HG03342 (cell line): Measurements from ENCODE around the gene GBP3.
"Not testable (repeated sequence)": the region's sequence is repeated elsewhere in the genome, so short reads cannot be mapped to it uniquely, and the experiment has no call there.

Source experiments
- ATAC-seq: cut with Tn5 transposase; IDR thresholded peaks from one replicate; pipeline ENCODE4 v1.9.1; 2021; ENCODE audit warnings: mild to moderate bottlenecking, moderate library complexity; ENCODE audit not compliant: unreplicated experiment

Gene GBP3

GRCh38 chr1:89041119-89041641 lies 18.5 kb upstream of the GBP3 start:
- ATAC-seq: peak; percentile 94

GRCh38 chr1:89040315-89040626 lies 17.6 kb upstream of the GBP3 start:
- ATAC-seq: no peak

- no peak for ATAC-seq
These were observed 14.5 kb upstream of the GBP3 start for GRCh38 chr1:89037186-89037585.

DNA sequence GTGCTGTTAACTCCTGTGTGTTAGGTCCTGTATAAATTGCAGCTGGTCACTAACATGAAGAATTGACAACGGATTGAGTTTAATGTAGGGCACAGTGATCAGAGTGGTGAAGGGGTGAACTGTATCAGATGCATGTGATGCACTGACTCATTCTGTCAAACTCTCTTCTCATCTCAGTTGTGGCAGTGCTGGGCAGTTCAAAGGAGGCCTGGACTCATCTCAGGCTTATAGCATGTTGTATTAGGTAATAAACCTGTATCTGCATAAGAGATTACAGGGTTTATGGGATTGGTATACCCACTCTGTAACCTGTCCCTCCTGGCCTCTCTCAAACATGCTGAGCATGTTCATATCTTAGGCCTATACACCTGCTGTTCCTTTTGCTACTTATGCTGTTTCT lies 12.4 kb upstream of the GBP3 start:
- ATAC-seq: no peak

DNA sequence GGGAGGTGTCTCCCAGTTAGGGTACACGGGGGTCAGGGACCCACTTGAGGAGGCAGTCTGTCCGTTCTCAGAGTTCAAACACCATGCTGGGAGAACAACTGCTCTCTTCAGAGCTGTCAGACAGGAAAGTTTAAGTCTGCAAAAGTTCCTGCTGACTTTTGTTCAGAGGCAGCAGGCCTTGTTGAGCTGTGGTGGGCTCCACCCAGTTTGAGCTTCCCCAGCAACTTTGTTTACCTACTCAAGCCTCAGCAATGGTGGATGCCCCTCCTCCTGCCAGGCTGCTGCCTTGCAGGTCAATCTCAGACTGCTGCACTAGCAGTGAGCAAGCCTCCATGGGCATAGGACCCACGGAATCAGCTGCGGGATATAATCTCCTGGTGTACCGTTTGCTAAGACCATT lies 11.3 kb upstream of the GBP3 start:
- not testable (repeated sequence) for ATAC-seq

DNA sequence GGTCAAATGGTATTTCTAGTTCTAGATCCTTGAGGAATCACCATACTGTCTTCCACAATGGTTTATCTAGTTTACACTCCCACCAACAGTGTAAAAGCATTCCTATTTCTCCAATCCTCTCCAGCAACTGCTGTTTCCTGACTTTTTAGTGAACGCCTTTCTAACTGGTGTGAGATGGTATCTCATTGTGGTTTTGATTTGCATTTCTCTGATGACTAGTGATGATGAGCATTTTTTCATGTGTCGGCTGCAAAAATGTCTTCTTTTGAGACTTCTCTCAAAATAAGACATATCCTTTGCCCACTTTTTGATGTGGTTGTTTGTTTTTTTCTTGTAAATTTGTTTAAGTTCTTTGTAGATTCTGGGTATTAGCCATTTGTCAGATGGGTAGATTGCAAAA lies 6.4 kb upstream of the GBP3 start:
- ATAC-seq: not testable (repeated sequence)

GRCh38 chr1:89025928-89026327 lies 3.3 kb upstream of the GBP3 start:
- ATAC-seq: no peak

- ATAC-seq: no peak
These were observed 360 bp upstream of the GBP3 start for GRCh38 chr1:89023026-89023425.

- ATAC-seq: not testable (repeated sequence)
These were observed 4.3 kb downstream of the GBP3 start for GRCh38 chr1:89018318-89018717.

DNA sequence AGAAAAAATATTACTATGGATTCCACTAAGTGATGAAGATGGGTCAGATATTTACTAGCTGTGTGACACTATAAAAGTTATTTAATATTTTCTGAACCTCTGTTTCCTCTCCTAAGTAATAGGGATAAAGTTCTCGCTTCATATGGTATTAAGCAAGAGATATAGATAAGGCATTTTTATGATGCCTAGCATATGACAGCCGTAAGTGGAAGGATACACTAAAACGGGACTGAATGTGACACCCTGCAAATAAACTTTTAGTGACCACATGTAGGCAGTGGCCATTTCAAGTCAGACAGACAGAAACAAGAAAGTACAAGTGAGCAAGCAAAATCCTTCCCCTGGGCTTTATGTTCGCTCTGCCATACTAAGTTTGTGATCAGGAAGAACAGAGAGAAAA lies 14.2 kb downstream of the GBP3 start:
- ATAC-seq: no peak

DNA sequence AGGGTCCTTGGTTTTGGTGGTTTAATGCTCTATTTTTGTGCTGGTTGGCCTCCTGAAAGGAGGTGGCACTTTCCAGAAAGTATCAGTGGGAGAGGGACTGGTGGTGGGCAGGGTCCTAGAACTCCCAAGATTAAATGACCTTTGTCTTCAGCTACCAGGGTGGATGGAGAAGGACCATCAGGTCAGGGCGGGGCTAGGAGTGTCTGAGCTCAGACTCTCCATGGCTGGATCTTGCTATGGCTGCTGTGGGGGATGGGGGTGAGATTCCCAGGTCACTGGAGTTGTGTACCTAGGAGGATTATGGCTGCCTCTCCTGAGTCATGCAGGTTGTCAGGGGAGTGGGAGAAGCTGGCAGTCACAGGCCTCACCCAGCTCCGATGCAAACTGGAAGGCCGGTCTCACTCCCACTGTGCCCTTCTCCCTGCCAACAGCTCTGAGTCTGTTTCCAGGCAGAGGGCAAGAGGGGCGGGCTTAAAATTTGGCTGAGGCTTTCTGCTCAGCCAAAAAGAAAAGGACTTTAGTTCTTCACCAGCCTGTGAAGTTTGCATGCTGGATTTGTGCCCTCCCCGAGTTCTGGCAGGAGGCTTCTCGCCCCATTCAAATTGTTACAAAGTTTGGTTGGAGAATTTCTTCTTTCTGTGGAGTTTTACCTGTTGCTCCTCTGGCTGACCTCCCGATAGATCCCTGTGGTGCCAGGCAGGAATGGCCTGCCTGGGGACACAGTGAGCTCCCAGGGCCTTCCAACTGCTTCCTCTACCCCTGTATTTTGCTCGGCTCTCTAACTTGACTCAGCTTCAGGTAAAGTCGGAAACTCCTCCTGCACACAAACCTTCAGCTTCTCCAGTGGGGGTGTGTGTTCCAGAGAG lies 17.1 kb downstream of the GBP3 start:
- ATAC-seq: no peak

DNA sequence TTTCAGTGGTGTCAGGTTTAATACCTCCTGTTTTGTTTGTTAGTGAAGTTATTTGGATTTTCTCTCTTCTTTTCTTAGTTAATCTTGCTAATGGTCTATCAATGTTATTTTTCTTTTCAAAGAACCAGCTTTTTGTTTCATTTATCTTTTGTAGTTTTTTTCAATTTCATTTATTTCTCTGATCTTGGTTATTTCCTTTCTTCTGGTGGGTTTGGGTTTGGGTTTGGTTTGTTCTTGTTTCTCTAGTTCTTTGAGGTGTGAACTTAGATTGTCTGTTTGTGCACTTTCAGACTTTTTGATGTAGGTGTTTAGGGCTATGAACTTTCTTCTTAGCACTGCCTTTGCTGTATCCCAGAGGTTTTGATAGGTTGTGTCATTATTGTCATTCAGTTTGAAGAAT lies 20.5 kb downstream of the GBP3 start:
- not testable (repeated sequence) for ATAC-seq

DNA sequence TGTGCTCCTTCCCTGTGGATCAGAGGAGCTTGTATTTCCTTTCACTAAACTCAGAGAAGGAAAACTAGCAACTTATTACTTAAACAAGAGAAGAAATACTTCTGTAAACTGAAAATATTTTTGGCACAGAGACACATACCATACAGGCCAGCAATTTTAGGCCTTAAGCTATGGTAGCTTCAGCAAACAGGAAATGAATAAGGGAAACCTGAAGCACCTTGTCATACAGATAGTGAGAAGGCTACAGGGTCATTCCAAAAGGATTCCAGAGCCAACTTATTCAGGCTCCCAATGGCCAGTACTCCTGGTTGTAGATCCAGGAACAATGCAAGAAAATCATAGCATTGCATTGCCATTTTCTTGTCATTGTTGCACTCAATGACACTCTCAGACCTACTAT lies 21.2 kb downstream of the GBP3 start:
- no peak for ATAC-seq

DNA sequence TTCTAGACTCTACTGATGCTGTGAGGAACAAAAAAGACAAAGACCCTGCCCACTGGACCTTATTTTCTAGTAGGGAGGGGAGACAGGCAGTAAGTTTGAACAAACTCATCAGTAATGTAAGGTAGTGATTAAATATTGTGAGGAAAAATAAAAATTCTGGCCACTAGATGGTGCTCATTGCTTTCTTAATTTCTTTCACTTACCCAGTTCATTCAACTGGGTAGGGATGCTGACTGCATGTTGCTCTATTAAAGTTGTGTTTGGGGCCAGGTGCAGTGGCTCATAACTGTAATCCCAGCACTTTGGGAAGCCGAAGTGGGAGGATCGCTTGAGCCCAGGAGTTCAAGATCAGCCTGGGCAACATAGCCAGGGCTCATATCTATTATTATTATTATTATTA lies 23.9 kb downstream of the GBP3 start:
- peak; percentile 79 for ATAC-seq

DNA sequence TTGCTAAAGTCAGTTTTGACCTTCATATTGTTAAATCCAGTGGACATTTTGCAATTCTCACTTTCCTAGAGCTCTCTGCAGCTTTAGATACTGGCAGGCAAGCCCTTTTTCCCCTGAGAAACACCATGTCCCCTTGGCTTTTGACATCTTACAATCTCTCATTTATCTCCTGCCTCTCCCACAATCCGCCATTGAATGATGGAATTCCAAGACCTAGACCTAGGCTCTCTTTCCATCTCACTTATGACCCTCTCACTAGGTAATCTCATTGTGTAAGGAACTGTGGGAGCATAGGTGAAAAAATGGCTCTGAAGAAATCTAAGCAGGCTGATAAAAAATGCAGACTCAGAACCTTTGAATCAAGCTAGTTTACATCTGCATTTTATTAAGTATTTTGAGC lies 32.2 kb downstream of the GBP3 start:
- ATAC-seq: no peak

- no peak for ATAC-seq
These were observed 37.0 kb downstream of the GBP3 start for GRCh38 chr1:88985692-88986091.

- no peak for ATAC-seq
These were observed 37.6 kb downstream of the GBP3 start for GRCh38 chr1:88985032-88985431.

GRCh38 chr1:88984569-88984968 lies 38.1 kb downstream of the GBP3 start:
- no peak for ATAC-seq

- peak; percentile 65 for ATAC-seq
These were observed 38.7 kb downstream of the GBP3 start for GRCh38 chr1:88983791-88984559.

- ATAC-seq: no peak
These were observed 40.6 kb downstream of the GBP3 start for GRCh38 chr1:88982055-88982454.

DNA sequence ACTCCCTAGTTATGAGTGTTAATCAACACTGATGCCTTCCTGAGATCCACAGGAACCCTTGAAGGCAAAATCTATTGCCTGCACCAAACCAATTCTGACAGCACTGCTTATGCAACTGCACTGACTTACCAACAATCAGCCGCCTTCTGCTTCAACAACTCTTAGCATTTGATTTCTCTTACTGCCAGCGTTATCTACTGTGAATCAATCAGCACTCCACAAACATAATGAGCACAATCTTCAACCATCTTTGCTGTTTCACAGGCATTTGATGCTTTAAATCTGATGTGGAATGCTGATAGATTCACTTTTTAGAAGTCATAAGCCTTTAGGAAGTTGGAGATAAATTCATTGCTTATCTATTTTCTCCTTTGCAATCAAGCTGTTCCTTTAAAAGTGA lies 41.2 kb downstream of the GBP3 start:
- ATAC-seq: not testable (repeated sequence)

GRCh38 chr1:88980870-88981269 lies 41.8 kb downstream of the GBP3 start:
- ATAC-seq: no peak
